ENCODE measurements around the gene ZNF620. TPM values are rescaled to one million over a fixed set of nuclear protein-coding genes. Genes with fewer than 3 reads are reported as not detected.

ZNF620 gene
- total and polyA plus RNA-seq, 2 experiments from 2014 or later, result 14.1 to 18.0 TPM

DNA sequence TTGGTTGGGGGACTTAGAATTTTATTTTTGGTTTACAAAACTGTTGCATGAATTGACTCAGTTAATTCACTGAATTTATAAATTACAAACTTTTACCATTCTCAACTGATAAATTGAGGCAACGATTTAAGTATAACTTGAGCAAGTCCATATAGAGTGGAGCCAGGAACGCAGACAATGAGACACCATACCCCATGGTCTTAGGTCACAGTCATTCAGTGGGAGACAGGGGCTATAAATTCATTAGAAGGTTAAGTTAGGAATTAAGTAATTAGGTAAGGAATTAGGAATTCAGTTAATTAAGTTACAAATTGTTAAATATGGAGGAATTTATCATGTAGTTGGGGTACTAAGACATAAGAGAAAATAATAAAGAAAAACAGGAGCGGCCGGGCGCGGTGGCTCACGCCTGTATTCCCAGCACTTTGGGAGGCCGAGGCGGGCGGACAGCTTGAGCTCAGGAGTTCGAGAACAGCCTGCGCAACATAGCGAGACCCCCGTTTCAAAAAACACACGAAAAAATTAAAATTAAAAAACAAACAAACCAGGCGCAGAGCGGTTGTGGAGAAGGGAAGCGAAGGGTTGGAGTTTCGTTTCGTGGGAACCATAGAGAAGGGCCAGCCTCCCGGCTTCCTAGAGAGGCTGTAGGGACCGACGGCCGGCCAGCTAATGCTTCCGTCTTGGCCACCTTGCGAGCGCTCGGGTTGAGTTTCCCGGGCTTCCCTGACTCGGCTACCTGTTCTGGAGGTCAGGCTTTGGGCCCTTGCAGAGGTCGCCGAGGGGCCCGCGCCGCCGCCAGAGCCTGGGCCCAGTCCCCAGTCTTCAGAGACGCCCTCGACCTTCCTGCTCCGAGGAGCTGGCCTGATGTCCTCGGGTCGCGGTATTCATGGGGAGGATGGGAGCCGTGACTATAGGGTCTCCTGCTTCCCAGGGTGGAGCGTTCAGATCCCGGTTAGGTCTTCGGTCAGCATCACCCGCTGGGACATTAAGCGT lies 29.1 kb upstream of the ZNF620 start, which contains the start of gene ZNF619:
Gene ZNF619, plus strand, starts transcription at position 645 of the 993 bp plus-strand sequence. CDS start 858 bp downstream, outside the sequence.
- Histone ChIP-seq H3K4me2 (peak within 1 kb of the TSS; percentile 80), H3K4me3 (peak within 1 kb of the TSS; percentile 70), H3K79me2 (replicated peaks; ENCODE audit: insufficient read depth) (no peaks in the 10 kb centered on the region), H3K36me3 (ENCODE audit: insufficient read depth) (no peaks in the 10 kb centered on the region), H4K20me1 (replicated peaks; ENCODE audit: insufficient read depth) (no peaks in the 10 kb centered on the region), H3K27me3 (ENCODE audit: insufficient read depth) (no peaks in the 10 kb centered on the region), H2AFZ (peak within 1 kb of the TSS; percentile 98), H3K4me1 (ENCODE audit: insufficient read depth) (peaks cover 18% of the 10 kb centered on the region), H3F3A (replicated peaks; ENCODE audit: low read depth) (no peaks in the 10 kb centered on the region), H3K9me2 (ENCODE audit: insufficient read depth) (no peaks in the 10 kb centered on the region), H3K27ac (ENCODE audit: low read depth) (peak within 1 kb of the TSS; percentile 53; the same call in 1 of the 2 replicates)
- TF ChIP-seq, protein P1, sequence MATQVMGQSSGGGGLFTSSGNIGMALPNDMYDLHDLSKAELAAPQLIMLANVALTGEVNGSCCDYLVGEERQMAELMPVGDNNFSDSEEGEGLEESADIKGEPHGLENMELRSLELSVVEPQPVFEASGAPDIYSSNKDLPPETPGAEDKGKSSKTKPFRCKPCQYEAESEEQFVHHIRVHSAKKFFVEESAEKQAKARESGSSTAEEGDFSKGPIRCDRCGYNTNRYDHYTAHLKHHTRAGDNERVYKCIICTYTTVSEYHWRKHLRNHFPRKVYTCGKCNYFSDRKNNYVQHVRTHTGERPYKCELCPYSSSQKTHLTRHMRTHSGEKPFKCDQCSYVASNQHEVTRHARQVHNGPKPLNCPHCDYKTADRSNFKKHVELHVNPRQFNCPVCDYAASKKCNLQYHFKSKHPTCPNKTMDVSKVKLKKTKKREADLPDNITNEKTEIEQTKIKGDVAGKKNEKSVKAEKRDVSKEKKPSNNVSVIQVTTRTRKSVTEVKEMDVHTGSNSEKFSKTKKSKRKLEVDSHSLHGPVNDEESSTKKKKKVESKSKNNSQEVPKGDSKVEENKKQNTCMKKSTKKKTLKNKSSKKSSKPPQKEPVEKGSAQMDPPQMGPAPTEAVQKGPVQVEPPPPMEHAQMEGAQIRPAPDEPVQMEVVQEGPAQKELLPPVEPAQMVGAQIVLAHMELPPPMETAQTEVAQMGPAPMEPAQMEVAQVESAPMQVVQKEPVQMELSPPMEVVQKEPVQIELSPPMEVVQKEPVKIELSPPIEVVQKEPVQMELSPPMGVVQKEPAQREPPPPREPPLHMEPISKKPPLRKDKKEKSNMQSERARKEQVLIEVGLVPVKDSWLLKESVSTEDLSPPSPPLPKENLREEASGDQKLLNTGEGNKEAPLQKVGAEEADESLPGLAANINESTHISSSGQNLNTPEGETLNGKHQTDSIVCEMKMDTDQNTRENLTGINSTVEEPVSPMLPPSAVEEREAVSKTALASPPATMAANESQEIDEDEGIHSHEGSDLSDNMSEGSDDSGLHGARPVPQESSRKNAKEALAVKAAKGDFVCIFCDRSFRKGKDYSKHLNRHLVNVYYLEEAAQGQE (IDR thresholded peaks at IDR 0.05; ENCODE audit: unreplicated experiment), result no peak
- peak; percentile 64 for TF ChIP-seq POLR2AphosphoS5 (IDR thresholded peaks at IDR 0.05; ENCODE audit: low read depth)
- peaks cover 15% of the 10 kb centered on the region for H3K4me1 Mint-ChIP-seq
- H3K9me3 Mint-ChIP-seq, result no peaks in the 10 kb centered on the region
- peak within 1 kb of the TSS; percentile 95 for H3K27ac Mint-ChIP-seq
- DNase-seq (ENCODE audit: low spot score), result peak; percentile 82
- ATAC-seq, result peak; percentile 92
- H3K27me3 Mint-ChIP-seq (ENCODE audit: insufficient read depth, low read depth, poor library complexity), result no peaks in the 10 kb centered on the region
- H3K4me3 Mint-ChIP-seq, result peak within 1 kb of the TSS; percentile 85
- H3K36me3 Mint-ChIP-seq (ENCODE audit: low read depth), result peaks cover 5% of the 10 kb centered on the region; the same call in 2 of the 3 replicates

DNA sequence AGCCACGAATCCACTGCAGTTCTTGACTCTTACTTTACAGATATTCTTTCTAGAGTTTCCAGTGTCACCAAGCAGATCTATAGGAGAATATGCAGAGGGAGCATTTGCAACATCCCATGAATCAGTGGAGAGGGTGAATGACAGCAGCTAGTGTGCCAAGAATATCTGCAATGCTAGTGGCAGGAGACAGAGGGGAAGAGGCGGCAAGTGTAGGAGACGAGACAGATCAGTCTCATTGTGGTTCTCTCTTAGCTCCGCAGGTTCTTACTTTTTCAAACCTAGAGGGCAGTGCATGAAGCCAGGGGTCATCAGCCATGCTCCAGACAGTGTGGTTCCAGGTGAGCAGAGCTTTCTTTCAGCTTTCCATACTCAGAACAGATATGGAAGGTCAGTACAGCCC lies 28.2 kb upstream of the ZNF620 start:
- H3K36me3 Mint-ChIP-seq (ENCODE audit: low read depth), result peaks cover 12% of the 10 kb centered on the region; the same call in 2 of the 3 replicates
- peak overlapping the region; percentile 85 for H3K4me3 Mint-ChIP-seq
- H3F3A ChIP-seq (replicated peaks; ENCODE audit: low read depth), result no peaks in the 10 kb centered on the region
- no peaks in the 10 kb centered on the region for H3K27me3 Mint-ChIP-seq (ENCODE audit: insufficient read depth, low read depth, poor library complexity)
- H3K4me3 ChIP-seq, result peak overlapping the region; percentile 70
- H2AFZ ChIP-seq, result peak overlapping the region; percentile 98
- H3K9me2 ChIP-seq (ENCODE audit: insufficient read depth), result no peaks in the 10 kb centered on the region
- H3K4me1 Mint-ChIP-seq, result peaks cover 15% of the 10 kb centered on the region
- H3K27me3 ChIP-seq (ENCODE audit: insufficient read depth), result no peaks in the 10 kb centered on the region
- peak overlapping the region; percentile 80 for H3K4me2 ChIP-seq
- H3K4me1 ChIP-seq (ENCODE audit: insufficient read depth), result peaks cover 18% of the 10 kb centered on the region
- no peak for DNase-seq (ENCODE audit: low spot score)
- no peak overlapping the region for H3K27ac ChIP-seq (ENCODE audit: low read depth)
- H3K36me3 ChIP-seq (ENCODE audit: insufficient read depth), result no peaks in the 10 kb centered on the region
- H3K79me2 ChIP-seq (replicated peaks; ENCODE audit: insufficient read depth), result no peaks in the 10 kb centered on the region
- 0 out of 2 replicates have a peak overlapping the region, but pooled peaks have one; percentile 95 for H3K27ac Mint-ChIP-seq
- no peaks in the 10 kb centered on the region for H4K20me1 ChIP-seq (replicated peaks; ENCODE audit: insufficient read depth)
- no peaks in the 10 kb centered on the region for H3K9me3 Mint-ChIP-seq
- ATAC-seq, result peak; percentile 37
- TF ChIP-seq, protein P1 (IDR thresholded peaks at IDR 0.05; ENCODE audit: unreplicated experiment), result no peak
- TF ChIP-seq, protein P2, sequence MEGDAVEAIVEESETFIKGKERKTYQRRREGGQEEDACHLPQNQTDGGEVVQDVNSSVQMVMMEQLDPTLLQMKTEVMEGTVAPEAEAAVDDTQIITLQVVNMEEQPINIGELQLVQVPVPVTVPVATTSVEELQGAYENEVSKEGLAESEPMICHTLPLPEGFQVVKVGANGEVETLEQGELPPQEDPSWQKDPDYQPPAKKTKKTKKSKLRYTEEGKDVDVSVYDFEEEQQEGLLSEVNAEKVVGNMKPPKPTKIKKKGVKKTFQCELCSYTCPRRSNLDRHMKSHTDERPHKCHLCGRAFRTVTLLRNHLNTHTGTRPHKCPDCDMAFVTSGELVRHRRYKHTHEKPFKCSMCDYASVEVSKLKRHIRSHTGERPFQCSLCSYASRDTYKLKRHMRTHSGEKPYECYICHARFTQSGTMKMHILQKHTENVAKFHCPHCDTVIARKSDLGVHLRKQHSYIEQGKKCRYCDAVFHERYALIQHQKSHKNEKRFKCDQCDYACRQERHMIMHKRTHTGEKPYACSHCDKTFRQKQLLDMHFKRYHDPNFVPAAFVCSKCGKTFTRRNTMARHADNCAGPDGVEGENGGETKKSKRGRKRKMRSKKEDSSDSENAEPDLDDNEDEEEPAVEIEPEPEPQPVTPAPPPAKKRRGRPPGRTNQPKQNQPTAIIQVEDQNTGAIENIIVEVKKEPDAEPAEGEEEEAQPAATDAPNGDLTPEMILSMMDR (conservative IDR thresholded peaks at IDR 0.05; ENCODE audit: low read depth in 2 of 2), result 0 out of 4 replicates have a peak, but pooled peaks of 1 of the 2 experiments have one; percentile 1

Measured in GM23338 (cell line).